ENCODE results near the gene LGALSL.
"Not testable (repeated sequence)": the region's sequence is repeated elsewhere in the genome, so short reads cannot be mapped to it uniquely, and the experiment has no call there.

Gene LGALSL

GRCh38 chr2:64442801-64443429 is 11.0 kb upstream of the LGALSL start:
- DNase-seq (ENCODE audit: low read depth): no peak

GRCh38 chr2:64445970-64446369 is 8.0 kb upstream of the LGALSL start:
- not testable (repeated sequence) for DNase-seq (ENCODE audit: low read depth)

GRCh38 chr2:64447317-64448040 is 6.5 kb upstream of the LGALSL start:
- DNase-seq (ENCODE audit: low read depth): no peak

GRCh38 chr2:64448041-64448426 is 5.9 kb upstream of the LGALSL start:
- no peak for DNase-seq (ENCODE audit: low read depth)

GRCh38 chr2:64451051-64451450 is 2.9 kb upstream of the LGALSL start:
- DNase-seq (ENCODE audit: low read depth): no peak

GRCh38 chr2:64454386-64455332 is 697 bp downstream of the LGALSL start:
- peak; percentile 5 for DNase-seq (ENCODE audit: low read depth)

- no peak for DNase-seq (ENCODE audit: low read depth)
These were observed 1.6 kb downstream of the LGALSL start for GRCh38 chr2:64455545-64455944.

GRCh38 chr2:64456293-64456692 is 2.3 kb downstream of the LGALSL start:
- DNase-seq (ENCODE audit: low read depth): no peak

- no peak for DNase-seq (ENCODE audit: low read depth)
These were observed 3.6 kb downstream of the LGALSL start for GRCh38 chr2:64457524-64457923.

GRCh38 chr2:64459575-64459974 is 5.6 kb downstream of the LGALSL start:
- DNase-seq (ENCODE audit: low read depth): no peak

- no peak for DNase-seq (ENCODE audit: low read depth)
These were observed 6.4 kb downstream of the LGALSL start for GRCh38 chr2:64460330-64460729.

- DNase-seq (ENCODE audit: low read depth): no peak
These were observed 7.5 kb downstream of the LGALSL start for GRCh38 chr2:64461271-64462058.

GRCh38 chr2:64462171-64462570 is 8.2 kb downstream of the LGALSL start:
- no peak for DNase-seq (ENCODE audit: low read depth)

- DNase-seq (ENCODE audit: low read depth): no peak
These were observed 9.2 kb downstream of the LGALSL start for GRCh38 chr2:64462940-64463700.

GRCh38 chr2:64463781-64464180 is 9.8 kb downstream of the LGALSL start:
- no peak for DNase-seq (ENCODE audit: low read depth)

- DNase-seq (ENCODE audit: low read depth): no peak
These were observed 12.6 kb downstream of the LGALSL start for GRCh38 chr2:64466478-64467085.

GRCh38 chr2:64467096-64467843 is 13.3 kb downstream of the LGALSL start:
- no peak for DNase-seq (ENCODE audit: low read depth)

- no peak for DNase-seq (ENCODE audit: low read depth)
These were observed 15.3 kb downstream of the LGALSL start for GRCh38 chr2:64469261-64469660.

- DNase-seq (ENCODE audit: low read depth): no peak
These were observed 16.1 kb downstream of the LGALSL start for GRCh38 chr2:64470071-64470470.

GRCh38 chr2:64470766-64471295 is 16.9 kb downstream of the LGALSL start:
- no peak for DNase-seq (ENCODE audit: low read depth)
